ENCODE data around the gene RTN1.

DNA sequence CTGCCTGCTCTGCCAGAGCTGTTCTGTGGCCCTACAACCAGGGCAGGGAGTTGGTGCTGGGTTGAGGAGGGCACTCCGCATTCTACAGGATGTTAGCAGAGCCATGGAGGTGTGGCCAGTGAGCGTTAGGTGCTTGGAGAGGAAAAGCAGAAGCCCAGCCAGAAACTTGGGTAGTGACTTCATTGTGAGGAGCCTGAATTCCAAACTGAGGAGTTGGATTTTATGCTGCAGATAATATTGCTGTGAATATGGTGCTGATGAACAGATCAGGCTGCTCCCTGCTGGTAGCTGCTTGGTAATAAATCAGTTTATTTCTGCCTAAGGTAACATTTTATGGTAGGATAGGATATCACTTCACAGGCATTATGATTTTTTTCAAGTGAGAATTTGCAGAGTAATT, 286.8 kb downstream of the RTN1 start:
- TF ChIP-seq, protein P1, sequence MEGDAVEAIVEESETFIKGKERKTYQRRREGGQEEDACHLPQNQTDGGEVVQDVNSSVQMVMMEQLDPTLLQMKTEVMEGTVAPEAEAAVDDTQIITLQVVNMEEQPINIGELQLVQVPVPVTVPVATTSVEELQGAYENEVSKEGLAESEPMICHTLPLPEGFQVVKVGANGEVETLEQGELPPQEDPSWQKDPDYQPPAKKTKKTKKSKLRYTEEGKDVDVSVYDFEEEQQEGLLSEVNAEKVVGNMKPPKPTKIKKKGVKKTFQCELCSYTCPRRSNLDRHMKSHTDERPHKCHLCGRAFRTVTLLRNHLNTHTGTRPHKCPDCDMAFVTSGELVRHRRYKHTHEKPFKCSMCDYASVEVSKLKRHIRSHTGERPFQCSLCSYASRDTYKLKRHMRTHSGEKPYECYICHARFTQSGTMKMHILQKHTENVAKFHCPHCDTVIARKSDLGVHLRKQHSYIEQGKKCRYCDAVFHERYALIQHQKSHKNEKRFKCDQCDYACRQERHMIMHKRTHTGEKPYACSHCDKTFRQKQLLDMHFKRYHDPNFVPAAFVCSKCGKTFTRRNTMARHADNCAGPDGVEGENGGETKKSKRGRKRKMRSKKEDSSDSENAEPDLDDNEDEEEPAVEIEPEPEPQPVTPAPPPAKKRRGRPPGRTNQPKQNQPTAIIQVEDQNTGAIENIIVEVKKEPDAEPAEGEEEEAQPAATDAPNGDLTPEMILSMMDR (IDR thresholded peaks at IDR 0.05), result no peak
- no peak for TF ChIP-seq POLR2A (IDR thresholded peaks at IDR 0.05)
